GM13977 (cell line): ENCODE data around the gene AHI1.

Source experiments
- DNase-seq: peaks from one replicate; pipeline ENCODE4 v3.0.0; 2012; ENCODE audit warnings: low spot score
- CTCF ChIP-seq: IDR thresholded peaks from 2 replicates; pipeline ENCODE4 v1.5.1; 2012; ENCODE audit warnings: mild to moderate bottlenecking, control low read depth; ENCODE audit not compliant: insufficient read depth; ENCODE audit errors: extremely low read depth, missing control alignments
- in situ Hi-C: fragments of 300-500 bp; cut with MboI; formaldehyde crosslinking; loops from one replicate; pipeline ENCODE4 v1.12.0; 2022; ENCODE audit warnings: low sequenced_read_pairs, low pct_unique_long_range_greater_than_20kb, mixed read lengths, inconsistent platforms; ENCODE audit not compliant: unreplicated experiment

AHI1 gene

DNA sequence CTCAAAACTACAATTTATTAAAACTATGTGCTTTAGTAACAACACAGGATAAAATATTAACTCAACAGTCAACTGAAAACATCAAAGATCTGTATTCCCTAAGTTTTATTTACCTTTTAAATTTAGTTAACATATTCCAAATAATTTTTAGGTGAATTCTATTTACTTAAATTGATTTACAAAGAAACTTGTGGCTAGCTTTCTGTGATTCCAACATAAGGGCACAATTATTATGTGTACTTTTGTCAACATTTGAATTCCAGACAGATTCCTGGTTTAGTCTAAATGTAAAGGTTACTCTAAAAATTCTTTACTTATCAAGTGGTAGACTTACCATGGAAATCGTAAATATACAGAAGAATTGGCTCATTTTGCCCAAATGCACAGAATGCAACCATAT is 70.7 kb downstream of the AHI1 start:
- no peak for TF ChIP-seq CTCF
- no peak for DNase-seq
- in situ Hi-C loops: loop anchor here (5.0 to 25.0 kb wide), 3 partner anchors 235 to 1265 kb away; no protein-coding TSS in a partner anchor

GRCh38 chr6:135424385-135424784 is 73.2 kb downstream of the AHI1 start:
- TF ChIP-seq CTCF: no peak
- no peak for DNase-seq
- in situ Hi-C loops: no loop called here

- TF ChIP-seq CTCF: peak; percentile 77
- DNase-seq: peak; percentile 34
- in situ Hi-C loops: no loop called here
Measured at GRCh38 chr6:135423649-135424128, 73.9 kb downstream of the AHI1 start.

DNA sequence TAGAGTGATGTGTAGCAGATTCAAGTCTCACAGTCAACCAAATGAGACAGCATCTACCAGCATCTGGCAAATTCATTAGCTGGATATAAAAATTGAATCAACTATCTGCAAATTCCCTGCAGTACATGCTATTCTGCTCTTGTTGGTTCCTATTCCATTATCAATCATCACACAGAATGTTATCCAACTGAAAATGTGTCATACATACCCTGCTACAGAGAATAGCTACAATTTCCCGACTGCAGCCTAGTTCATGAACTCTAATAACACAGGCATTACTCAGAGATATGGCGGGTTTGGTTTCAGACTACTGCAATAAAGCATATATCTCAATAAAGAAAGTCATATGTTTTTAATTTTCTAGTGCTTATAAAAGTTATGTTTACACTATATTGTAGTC is 78.4 kb downstream of the AHI1 start:
- in situ Hi-C loops: no loop called here
- TF ChIP-seq CTCF: no peak
- DNase-seq: no peak

GRCh38 chr6:135418040-135418760 is 79.3 kb downstream of the AHI1 start:
- DNase-seq: no peak
- TF ChIP-seq CTCF: no peak
- in situ Hi-C loops: no loop called here

DNA sequence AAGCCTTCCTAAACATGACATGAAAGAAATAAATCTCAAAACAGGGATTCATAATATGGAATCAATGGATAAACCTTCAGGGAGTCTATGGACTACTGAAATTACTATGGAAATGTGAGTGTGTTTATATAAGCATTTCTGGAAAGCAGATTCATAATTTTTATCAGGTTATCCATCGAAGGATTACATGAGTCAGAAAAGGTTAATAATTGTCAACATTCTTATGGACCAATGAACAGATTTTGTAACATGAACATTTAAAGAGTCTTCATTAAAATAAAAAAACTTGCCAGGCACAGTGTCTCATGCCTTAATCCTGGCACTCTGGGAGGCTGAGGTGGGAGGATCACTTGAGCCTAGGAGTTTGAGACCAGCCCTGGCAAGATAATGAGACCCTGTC is 84.8 kb downstream of the AHI1 start:
- in situ Hi-C loops: no loop called here
- DNase-seq: no peak
- no peak for TF ChIP-seq CTCF
